MM.1S (cell line): ENCODE results near the gene OR1E1.

Source experiments
- CTCF ChIP-seq: fragments of 300-600 bp; sonication (generic); IDR thresholded peaks from 2 replicates; pipeline ENCODE4 v1.5.1; 2016; ENCODE audit warnings: antibody characterized with exemption, low read length, mixed read lengths
- EZH2 ChIP-seq: fragments of 300-600 bp; sonication (generic); optimal IDR thresholded peaks from 2 replicates; pipeline ENCODE3; 2017; ENCODE audit warnings: low read depth, mild to moderate bottlenecking, antibody characterized with exemption, low read length, mixed read lengths
- EZH2phosphoT487 ChIP-seq: fragments of 300-600 bp; sonication (generic); IDR thresholded peaks from 2 replicates; pipeline ENCODE4 v1.6.1; 2018; ENCODE audit warnings: antibody characterized with exemption, low read length

GRCh38 chr17:3438368-3438767 lies 40.2 kb upstream of the OR1E1 start:
- TF ChIP-seq CTCF (no peak), EZH2 (no peak), EZH2phosphoT487 (no peak)
